ENCODE results near the gene KAZALD1. TPM values are rescaled to one million over a fixed set of nuclear protein-coding genes. Genes with fewer than 3 reads are reported as not detected.

KAZALD1 gene
- total and polyA plus RNA-seq, 2 experiments from 2014 or later: 27.5 to 52.9 TPM

DNA sequence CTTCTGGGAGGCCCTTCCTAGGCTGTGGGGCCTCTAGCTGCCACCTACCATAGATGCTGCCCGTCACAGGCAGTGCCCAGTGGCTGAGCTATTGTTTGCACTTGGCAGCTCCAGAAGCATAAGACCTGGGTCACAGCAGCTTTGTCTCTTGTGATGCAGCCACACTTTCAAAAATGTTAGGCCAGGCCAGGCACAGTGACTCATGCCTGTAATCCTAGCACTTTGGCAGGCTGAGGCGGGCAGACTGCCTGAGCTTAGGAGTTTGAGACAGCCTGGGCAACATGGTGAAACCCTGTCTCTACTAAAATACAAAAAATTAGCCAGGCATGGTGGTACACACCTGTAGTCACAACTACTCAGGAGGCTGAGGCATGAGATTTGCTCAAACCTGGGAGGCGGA is 9.5 kb upstream of the KAZALD1 start:
- Histone ChIP-seq H3K4me3 (no peak overlapping the region), H3K27me3 (peaks cover 50% of the 10 kb centered on the region), H3K9me3 (ENCODE audit: low read depth) (no peaks in the 10 kb centered on the region), H3K27ac (no peak overlapping the region), H3K36me3 (no peaks in the 10 kb centered on the region), H3K4me1 (ENCODE audit: low read depth) (no peaks in the 10 kb centered on the region)
- no peak for TF ChIP-seq CTCF (IDR thresholded peaks at IDR 0.05; ENCODE audit: low read depth, low read length)
- peak in 1 of 2 donors; percentile 57 for DNase-seq (ENCODE audit: low read depth in 1 of 2, low spot score in 1 of 2)

DNA sequence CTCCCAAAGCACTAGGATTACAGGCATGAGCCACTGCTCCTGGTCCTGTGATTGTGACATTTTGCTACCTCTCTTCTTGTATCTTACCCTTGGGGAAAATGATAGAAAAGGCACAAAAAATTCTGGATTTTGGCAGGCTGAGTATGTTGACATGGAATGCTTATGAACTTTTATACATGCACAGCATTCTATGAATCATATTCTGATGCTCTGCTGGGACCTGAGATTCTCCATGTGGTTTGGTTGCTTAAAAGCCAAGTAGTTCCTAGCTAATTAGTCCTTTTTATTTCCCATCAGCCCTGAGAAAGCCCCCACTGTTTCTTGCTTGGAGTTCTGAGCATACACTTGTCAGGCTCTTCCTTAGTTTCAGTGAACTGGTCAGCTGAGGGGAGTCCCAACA is 8.3 kb upstream of the KAZALD1 start:
- H3K27me3 ChIP-seq: peaks cover 38% of the 10 kb centered on the region
- H3K36me3 ChIP-seq: no peaks in the 10 kb centered on the region
- no peaks in the 10 kb centered on the region for H3K4me1 ChIP-seq (ENCODE audit: low read depth)
- no peaks in the 10 kb centered on the region for H3K9me3 ChIP-seq (ENCODE audit: low read depth)
- no peak for TF ChIP-seq CTCF (IDR thresholded peaks at IDR 0.05; ENCODE audit: low read depth, low read length)
- no peak overlapping the region for H3K27ac ChIP-seq
- no peak overlapping the region for H3K4me3 ChIP-seq
- no peak for DNase-seq (ENCODE audit: low read depth in 1 of 2, low spot score in 1 of 2)

- Histone ChIP-seq H3K27ac (no peak overlapping the region), H3K9me3 (ENCODE audit: low read depth) (no peaks in the 10 kb centered on the region), H3K36me3 (no peaks in the 10 kb centered on the region), H3K4me1 (ENCODE audit: low read depth) (no peaks in the 10 kb centered on the region), H3K4me3 (no peak overlapping the region), H3K27me3 (peaks cover 29% of the 10 kb centered on the region)
- no peak for DNase-seq (ENCODE audit: low read depth in 1 of 2, low spot score in 1 of 2)
- no peak for TF ChIP-seq CTCF (IDR thresholded peaks at IDR 0.05; ENCODE audit: low read depth, low read length)
Observed at GRCh38 chr10:101054351-101054750, 7.4 kb upstream of the KAZALD1 start.

- H3K4me1 ChIP-seq (ENCODE audit: low read depth): no peaks in the 10 kb centered on the region
- H3K4me3 ChIP-seq: no peak overlapping the region
- H3K27ac ChIP-seq: no peak overlapping the region
- no peaks in the 10 kb centered on the region for H3K36me3 ChIP-seq
- peaks cover 24% of the 10 kb centered on the region for H3K27me3 ChIP-seq
- DNase-seq (ENCODE audit: low read depth in 1 of 2, low spot score in 1 of 2): no peak
- H3K9me3 ChIP-seq (ENCODE audit: low read depth): no peaks in the 10 kb centered on the region
- TF ChIP-seq CTCF (IDR thresholded peaks at IDR 0.05; ENCODE audit: low read depth, low read length): no peak
Observed at GRCh38 chr10:101054876-101055275, 6.9 kb upstream of the KAZALD1 start.

DNA sequence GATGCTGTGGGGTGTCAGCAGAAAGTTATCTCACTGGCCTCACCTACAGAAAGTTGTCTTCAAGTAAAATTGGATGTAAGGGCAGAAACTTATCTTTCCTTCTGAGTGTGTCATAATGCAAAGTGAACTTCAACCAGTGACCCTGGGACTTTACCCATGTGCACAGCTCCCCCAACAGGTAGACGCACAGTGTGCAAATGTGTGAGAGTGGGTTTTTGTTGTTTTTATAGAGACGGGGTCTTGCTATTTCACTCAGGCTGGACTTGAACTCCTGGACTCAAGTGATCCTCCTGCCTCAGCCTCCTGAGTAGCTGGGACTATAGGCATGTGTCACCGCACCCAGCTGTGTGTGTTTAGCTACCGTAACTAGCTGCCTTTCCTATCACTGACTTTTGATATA is 6.4 kb upstream of the KAZALD1 start:
- Histone ChIP-seq H3K27me3 (peaks cover 19% of the 10 kb centered on the region), H3K4me1 (ENCODE audit: low read depth) (no peaks in the 10 kb centered on the region), H3K9me3 (ENCODE audit: low read depth) (no peaks in the 10 kb centered on the region), H3K27ac (no peak overlapping the region), H3K4me3 (no peak overlapping the region), H3K36me3 (no peaks in the 10 kb centered on the region)
- DNase-seq (ENCODE audit: low read depth in 1 of 2, low spot score in 1 of 2): no peak
- peak; percentile 9 for TF ChIP-seq CTCF (IDR thresholded peaks at IDR 0.05; ENCODE audit: low read depth, low read length)
